ENCODE measurements around the gene MAP2K3.
A peak's percentile ranks its signal among the peaks of the same experiment; 100 is the strongest.
"Not testable (repeated sequence)": the region's sequence is repeated elsewhere in the genome, so short reads cannot be mapped to it uniquely, and the experiment has no call there.

The MAP2K3 gene

GRCh38 chr17:21314261-21314664, 29.8 kb downstream of the MAP2K3 start:
- not testable (repeated sequence) for H3K9me2 ChIP-seq (ENCODE audit: low read depth, low read length); H3K9ac ChIP-seq (ENCODE audit: low read length); H3F3A ChIP-seq (ENCODE audit: insufficient read depth, low read length); H3K9me3 ChIP-seq (ENCODE audit: low read length); H3K27ac ChIP-seq (ENCODE audit: low read depth, low read length, poor library complexity, severe bottlenecking); H3K4me3 ChIP-seq (ENCODE audit: low read depth, low read length, poor library complexity, severe bottlenecking); H3K27me3 ChIP-seq (ENCODE audit: insufficient read depth, low read length); H4K20me1 ChIP-seq (ENCODE audit: insufficient read depth, low read length); H2AFZ ChIP-seq (ENCODE audit: low read length); H3K4me2 ChIP-seq (ENCODE audit: low read length); H3K79me2 ChIP-seq (ENCODE audit: insufficient read depth, low read length)
- peaks cover 13% of the 10 kb centered on the region; the same call in 1 of the 2 replicates for H3K36me3 ChIP-seq (ENCODE audit: insufficient read depth, low read length)
- peaks cover 15% of the 10 kb centered on the region for H3K4me1 ChIP-seq (ENCODE audit: insufficient read depth, low read length, severe bottlenecking)

- not testable (repeated sequence) for H4K20me1 ChIP-seq (ENCODE audit: insufficient read depth, low read length); H3K4me2 ChIP-seq (ENCODE audit: low read length)
Measured at GRCh38 chr17:21314701-21315111, 30.2 kb downstream of the MAP2K3 start.

GRCh38 chr17:21315246-21316000, 30.9 kb downstream of the MAP2K3 start:
- H2AFZ ChIP-seq (ENCODE audit: low read length); H3K9me2 ChIP-seq (ENCODE audit: low read depth, low read length); H3K4me3 ChIP-seq (ENCODE audit: low read depth, low read length, poor library complexity, severe bottlenecking); H4K20me1 ChIP-seq (ENCODE audit: insufficient read depth, low read length); H3K36me3 ChIP-seq (ENCODE audit: insufficient read depth, low read length); H3K79me2 ChIP-seq (ENCODE audit: insufficient read depth, low read length); H3K9me3 ChIP-seq (ENCODE audit: low read length); H3K27ac ChIP-seq (ENCODE audit: low read depth, low read length, poor library complexity, severe bottlenecking); H3K4me2 ChIP-seq (ENCODE audit: low read length); H3K27me3 ChIP-seq (ENCODE audit: insufficient read depth, low read length); H3K4me1 ChIP-seq (ENCODE audit: insufficient read depth, low read length, severe bottlenecking); H3K9ac ChIP-seq (ENCODE audit: low read length); H3F3A ChIP-seq (ENCODE audit: insufficient read depth, low read length): not testable (repeated sequence)

More at GRCh38 chr17:21314701-21315111, 30.2 kb downstream of the MAP2K3 start:
- not testable (repeated sequence) for H3K27me3 ChIP-seq (ENCODE audit: insufficient read depth, low read length); H2AFZ ChIP-seq (ENCODE audit: low read length); H3F3A ChIP-seq (ENCODE audit: insufficient read depth, low read length); H3K27ac ChIP-seq (ENCODE audit: low read depth, low read length, poor library complexity, severe bottlenecking); H3K4me3 ChIP-seq (ENCODE audit: low read depth, low read length, poor library complexity, severe bottlenecking); H3K9me3 ChIP-seq (ENCODE audit: low read length); H3K9me2 ChIP-seq (ENCODE audit: low read depth, low read length); H3K9ac ChIP-seq (ENCODE audit: low read length); H3K79me2 ChIP-seq (ENCODE audit: insufficient read depth, low read length)
- Histone ChIP-seq H3K36me3 (ENCODE audit: insufficient read depth, low read length) (peaks cover 11% of the 10 kb centered on the region; the same call in 1 of the 2 replicates), H3K4me1 (ENCODE audit: insufficient read depth, low read length, severe bottlenecking) (peaks cover 15% of the 10 kb centered on the region)

- H3K27me3 ChIP-seq (ENCODE audit: insufficient read depth, low read length); H3K4me1 ChIP-seq (ENCODE audit: insufficient read depth, low read length, severe bottlenecking); H2AFZ ChIP-seq (ENCODE audit: low read length); H3K27ac ChIP-seq (ENCODE audit: low read depth, low read length, poor library complexity, severe bottlenecking); H3K79me2 ChIP-seq (ENCODE audit: insufficient read depth, low read length); H3K9me3 ChIP-seq (ENCODE audit: low read length); H3K9me2 ChIP-seq (ENCODE audit: low read depth, low read length); H3F3A ChIP-seq (ENCODE audit: insufficient read depth, low read length); H4K20me1 ChIP-seq (ENCODE audit: insufficient read depth, low read length); H3K36me3 ChIP-seq (ENCODE audit: insufficient read depth, low read length): not testable (repeated sequence)
- peak overlapping the region; percentile 31; the same call in 1 of the 2 replicates for H3K9ac ChIP-seq (ENCODE audit: low read length)
- H3K4me3 ChIP-seq (ENCODE audit: low read depth, low read length, poor library complexity, severe bottlenecking), result peak overlapping the region; percentile 50
- H3K4me2 ChIP-seq (ENCODE audit: low read length), result peak overlapping the region; percentile 67
Measured at GRCh38 chr17:21316212-21316886, 31.8 kb downstream of the MAP2K3 start.

GRCh38 chr17:21316887-21317500, 32.5 kb downstream of the MAP2K3 start:
- H4K20me1 ChIP-seq (ENCODE audit: insufficient read depth, low read length); H3K27ac ChIP-seq (ENCODE audit: low read depth, low read length, poor library complexity, severe bottlenecking); H3K79me2 ChIP-seq (ENCODE audit: insufficient read depth, low read length); H3K36me3 ChIP-seq (ENCODE audit: insufficient read depth, low read length); H3K27me3 ChIP-seq (ENCODE audit: insufficient read depth, low read length); H3F3A ChIP-seq (ENCODE audit: insufficient read depth, low read length); H3K9me3 ChIP-seq (ENCODE audit: low read length); H3K4me1 ChIP-seq (ENCODE audit: insufficient read depth, low read length, severe bottlenecking); H3K9me2 ChIP-seq (ENCODE audit: low read depth, low read length); H2AFZ ChIP-seq (ENCODE audit: low read length): not testable (repeated sequence)
- peak overlapping the region; percentile 31; the same call in 1 of the 2 replicates for H3K9ac ChIP-seq (ENCODE audit: low read length)
- H3K4me3 ChIP-seq (ENCODE audit: low read depth, low read length, poor library complexity, severe bottlenecking), result peak overlapping the region; percentile 50
- H3K4me2 ChIP-seq (ENCODE audit: low read length), result peak overlapping the region; percentile 67

- not testable (repeated sequence) for H3K27me3 ChIP-seq (ENCODE audit: insufficient read depth, low read length); H4K20me1 ChIP-seq (ENCODE audit: insufficient read depth, low read length); H3K9me2 ChIP-seq (ENCODE audit: low read depth, low read length); H3K4me3 ChIP-seq (ENCODE audit: low read depth, low read length, poor library complexity, severe bottlenecking); H2AFZ ChIP-seq (ENCODE audit: low read length); H3K9ac ChIP-seq (ENCODE audit: low read length); H3K36me3 ChIP-seq (ENCODE audit: insufficient read depth, low read length); H3F3A ChIP-seq (ENCODE audit: insufficient read depth, low read length); H3K4me2 ChIP-seq (ENCODE audit: low read length); H3K27ac ChIP-seq (ENCODE audit: low read depth, low read length, poor library complexity, severe bottlenecking); H3K79me2 ChIP-seq (ENCODE audit: insufficient read depth, low read length); H3K4me1 ChIP-seq (ENCODE audit: insufficient read depth, low read length, severe bottlenecking); H3K9me3 ChIP-seq (ENCODE audit: low read length)
Measured at GRCh38 chr17:21317821-21318220, 33.3 kb downstream of the MAP2K3 start.

All from OCI-LY1 (cell line).